GM19239 (cell line): ENCODE data around the gene WNT9B.

Source experiments
- DNase-seq: peaks from one replicate; pipeline ENCODE4 v3.0.0; 2011; ENCODE audit warnings: low spot score; ENCODE audit not compliant: insufficient read length
- FAIRE-seq: peaks from 2 replicates; lab custom pipeline; 2011; peaks lifted over from hg19 to GRCh38; lab: Jason Lieb, UNC

WNT9B gene, protein sequence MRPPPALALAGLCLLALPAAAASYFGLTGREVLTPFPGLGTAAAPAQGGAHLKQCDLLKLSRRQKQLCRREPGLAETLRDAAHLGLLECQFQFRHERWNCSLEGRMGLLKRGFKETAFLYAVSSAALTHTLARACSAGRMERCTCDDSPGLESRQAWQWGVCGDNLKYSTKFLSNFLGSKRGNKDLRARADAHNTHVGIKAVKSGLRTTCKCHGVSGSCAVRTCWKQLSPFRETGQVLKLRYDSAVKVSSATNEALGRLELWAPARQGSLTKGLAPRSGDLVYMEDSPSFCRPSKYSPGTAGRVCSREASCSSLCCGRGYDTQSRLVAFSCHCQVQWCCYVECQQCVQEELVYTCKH

DNA sequence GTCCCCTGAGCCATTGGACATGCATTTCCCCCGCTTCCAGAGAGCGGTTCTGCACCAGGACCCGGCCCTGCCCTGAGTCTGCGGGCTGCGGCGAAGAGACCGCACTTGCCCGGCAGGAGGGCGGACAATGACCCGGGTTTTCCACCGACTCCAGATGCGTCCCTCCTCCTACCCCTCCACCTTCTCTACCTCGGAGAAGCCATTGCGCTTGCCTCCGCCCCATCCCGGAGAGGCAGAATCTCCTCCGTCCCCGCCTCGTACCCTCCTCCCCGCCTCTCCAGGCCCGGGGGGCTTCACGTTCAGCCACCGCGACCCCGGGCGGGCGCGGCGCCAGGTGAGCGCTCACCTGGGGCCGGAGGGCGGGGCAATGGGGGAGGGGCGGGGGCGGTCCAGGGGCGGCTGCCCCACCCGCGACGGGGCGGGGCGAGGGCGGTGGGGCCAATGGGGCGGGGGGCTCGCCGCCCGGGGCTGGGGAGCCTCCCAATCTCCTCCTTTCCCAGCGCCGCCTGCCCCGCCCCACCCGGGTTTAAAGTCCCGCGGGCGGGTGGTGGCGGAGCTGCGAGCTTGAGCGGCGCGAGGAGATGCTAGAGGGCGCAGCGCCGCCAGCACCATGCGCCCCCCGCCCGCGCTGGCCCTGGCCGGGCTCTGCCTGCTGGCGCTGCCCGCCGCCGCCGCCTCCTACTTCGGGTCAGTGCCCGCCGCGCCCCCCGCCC is at the start of gene WNT9B:
TSS of gene WNT9B (plus strand) at position 555 of the 713 bp plus-strand sequence. CDS start at position 611, 56 bp downstream.
- DNase-seq = no peak
- no peak for FAIRE-seq

DNA sequence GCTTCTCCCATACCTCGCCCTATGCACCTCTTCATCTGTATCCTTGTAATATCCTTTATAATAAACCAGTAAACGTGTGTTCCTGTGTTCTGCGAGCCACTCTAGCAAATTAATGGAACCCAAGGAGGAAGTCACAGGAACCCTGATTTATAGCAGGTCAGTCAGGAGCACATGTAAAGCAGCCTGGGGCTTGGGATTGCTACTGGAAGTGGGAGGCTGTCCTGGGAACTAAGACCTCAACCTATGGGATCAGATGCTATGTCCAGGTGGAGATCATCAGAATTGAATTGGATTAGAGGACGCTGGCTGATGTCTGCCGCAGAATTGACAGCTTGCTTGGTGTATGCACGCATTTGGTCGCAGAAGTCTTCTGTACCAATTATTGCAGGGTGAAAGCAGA is 48.6 kb upstream of the WNT9B start:
- DNase-seq = no peak
- no peak for FAIRE-seq

DNA sequence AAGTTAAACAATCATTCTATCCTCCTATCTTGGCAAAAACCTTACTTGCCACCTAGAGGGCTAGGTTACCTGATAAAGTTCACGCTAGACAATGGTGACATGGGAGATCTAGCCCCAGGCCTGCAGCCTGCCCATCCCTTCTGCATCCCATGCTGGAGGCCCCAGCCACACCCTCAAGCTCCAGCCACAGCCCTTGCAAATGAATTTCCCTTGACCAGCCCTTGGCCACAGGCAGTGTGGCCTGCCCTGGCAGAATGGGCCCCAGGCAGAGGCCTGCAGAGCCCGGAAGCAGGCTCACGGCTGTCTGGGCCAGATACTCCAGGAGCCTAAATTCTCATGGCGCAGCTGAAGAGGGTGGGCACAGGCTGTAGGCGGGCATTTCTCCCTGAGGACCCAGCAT is 47.8 kb upstream of the WNT9B start:
- no peak for DNase-seq

DNA sequence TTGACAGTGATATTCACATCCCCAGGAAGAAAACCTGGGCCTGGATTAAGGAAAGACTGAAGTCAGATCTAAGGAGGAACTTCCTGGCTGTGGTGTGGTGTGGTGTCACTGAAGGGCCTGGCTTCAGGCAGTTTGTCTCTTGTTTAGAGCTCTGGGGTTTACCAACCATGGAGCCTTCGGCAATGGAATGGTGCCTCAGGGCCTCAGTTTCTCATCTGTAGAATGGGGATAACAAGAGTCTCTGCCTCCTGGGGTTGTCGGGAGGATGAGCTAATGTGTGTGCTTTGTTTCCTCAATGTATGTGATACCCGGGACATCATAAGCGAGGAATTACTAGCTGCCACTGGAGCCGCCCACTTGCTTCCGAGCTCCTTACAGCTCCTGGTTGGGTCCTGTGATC is 45.6 kb upstream of the WNT9B start:
- FAIRE-seq (no peak), DNase-seq (no peak)

More for the DNA sequence above, 47.8 kb upstream of the WNT9B start:
- FAIRE-seq = no peak

DNA sequence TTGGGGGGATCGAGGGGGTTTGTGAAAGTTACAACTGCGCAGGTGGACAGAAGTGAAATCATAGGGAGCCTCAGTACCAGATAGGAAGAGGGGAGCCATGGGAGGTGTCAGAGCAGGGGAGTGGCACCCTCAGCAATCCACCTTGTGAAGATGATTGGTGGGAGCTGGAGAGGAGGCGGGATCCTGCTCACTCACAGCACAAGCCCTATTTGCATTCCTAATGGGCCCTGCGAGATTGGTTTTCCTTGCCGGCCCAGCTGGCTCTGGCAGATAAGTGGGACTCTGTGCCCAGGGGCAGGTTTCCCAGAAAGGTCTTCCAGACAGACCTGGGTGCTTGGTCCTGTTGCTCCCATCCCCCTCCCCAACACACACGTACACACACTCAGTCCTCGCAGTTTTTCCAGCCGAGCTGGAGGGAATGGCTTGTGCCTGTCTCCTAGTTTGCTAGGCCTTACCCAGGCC is 42.2 kb upstream of the WNT9B start:
- FAIRE-seq (no peak), DNase-seq (no peak)

DNA sequence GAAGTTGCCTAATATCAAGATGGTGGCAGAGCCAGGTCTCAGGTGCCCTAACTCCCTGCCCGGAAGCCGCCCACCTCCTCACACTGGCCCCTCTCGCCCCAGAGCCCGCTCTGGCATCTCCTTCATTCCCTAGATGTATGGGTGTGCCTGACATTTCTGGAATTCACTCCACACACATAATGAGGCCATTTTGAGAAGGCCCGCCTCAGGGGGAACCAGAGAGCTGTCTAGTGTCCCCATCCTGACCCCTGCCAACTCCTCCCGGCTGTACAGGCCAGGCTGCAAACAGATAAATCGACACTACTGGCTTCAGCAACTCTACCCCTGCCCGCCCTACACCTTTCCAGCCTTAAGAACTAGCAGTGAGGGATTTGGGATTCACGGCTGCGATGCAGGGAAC is 40.5 kb upstream of the WNT9B start:
- no peak for FAIRE-seq
- DNase-seq = no peak

DNA sequence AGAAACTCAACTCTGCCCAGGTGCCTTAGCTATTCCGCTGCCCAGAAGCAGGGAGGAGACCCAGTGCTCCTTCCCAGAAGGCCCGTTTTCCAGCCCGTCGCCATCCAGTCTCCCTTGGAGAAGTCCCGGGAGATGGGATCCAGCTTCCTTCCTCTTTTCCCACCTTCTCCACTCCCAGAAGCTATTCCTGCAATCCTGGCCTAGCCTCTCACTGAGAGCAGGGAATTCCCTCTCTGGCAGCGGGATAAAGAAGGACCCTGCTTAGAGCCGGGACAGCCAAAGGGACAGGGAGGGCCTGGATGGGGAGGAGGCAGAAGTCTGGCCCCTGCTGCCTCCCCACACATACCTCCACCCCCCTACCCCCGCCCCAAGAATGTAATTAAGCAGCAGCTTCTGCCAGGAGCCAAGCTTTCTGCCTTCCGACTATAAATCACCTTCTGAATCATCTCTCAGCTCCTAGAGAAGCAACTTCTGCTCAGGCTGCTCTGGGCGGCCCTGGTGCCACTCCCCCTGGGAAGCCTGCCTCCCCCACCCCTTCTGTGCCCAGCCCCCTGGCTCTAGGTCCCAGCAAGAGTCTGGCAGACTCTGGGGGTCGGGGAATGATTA is 39.3 kb upstream of the WNT9B start:
- DNase-seq = no peak
- no peak for FAIRE-seq

DNA sequence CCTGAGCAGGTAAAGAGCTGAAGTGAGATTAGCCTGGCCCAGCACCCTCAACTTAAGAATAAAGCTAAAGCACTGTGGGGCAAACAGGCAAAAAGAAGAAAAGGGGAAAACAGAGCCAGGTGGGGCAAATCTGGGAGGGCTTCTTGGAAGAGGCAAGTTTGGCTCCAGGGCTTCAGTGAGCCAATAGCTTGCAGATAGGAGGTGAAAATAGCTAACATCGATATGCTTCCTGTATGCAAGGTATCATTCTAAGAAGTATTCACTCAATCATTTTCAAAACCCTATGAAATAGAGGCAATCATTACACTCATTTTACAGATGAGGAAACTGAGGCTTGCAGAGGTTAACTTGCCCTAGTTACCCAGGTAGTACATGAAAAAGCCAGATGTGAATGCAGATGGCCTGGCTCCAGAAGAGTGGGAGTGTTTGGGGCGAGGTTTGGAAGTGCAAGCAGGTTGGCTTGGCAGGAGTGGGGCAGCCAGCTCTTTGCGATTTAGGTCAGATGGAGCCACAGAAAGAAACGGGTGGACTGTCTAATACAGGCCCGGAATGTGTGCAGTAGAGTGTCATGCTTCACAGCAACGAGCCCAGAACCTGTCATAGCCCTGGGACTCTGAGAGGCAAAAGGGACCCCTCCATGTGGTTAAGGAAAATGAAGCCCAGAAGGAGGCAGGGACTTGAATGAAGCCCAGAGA is 38.6 kb upstream of the WNT9B start:
- FAIRE-seq (no peak), DNase-seq (no peak)

DNA sequence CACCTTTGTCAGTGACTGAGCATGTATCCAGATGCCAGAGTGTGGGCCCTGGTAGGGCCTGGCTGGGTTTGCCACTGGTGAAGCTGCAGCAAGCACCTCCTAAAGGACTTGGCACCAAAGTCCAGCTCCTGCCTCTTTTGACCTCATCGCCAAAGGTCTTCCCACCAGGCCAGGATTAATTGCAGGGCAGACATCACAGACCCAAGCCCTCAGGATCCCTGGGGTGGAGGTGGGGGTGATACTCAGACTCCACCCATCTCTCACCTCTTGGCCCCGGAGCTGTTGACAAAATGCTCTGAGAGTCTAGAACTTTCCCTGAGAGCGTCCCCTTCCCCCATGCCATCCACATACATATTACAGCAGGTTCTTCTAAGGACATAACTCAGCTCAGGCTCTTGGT is 37.5 kb upstream of the WNT9B start:
- DNase-seq (no peak), FAIRE-seq (no peak)

DNA sequence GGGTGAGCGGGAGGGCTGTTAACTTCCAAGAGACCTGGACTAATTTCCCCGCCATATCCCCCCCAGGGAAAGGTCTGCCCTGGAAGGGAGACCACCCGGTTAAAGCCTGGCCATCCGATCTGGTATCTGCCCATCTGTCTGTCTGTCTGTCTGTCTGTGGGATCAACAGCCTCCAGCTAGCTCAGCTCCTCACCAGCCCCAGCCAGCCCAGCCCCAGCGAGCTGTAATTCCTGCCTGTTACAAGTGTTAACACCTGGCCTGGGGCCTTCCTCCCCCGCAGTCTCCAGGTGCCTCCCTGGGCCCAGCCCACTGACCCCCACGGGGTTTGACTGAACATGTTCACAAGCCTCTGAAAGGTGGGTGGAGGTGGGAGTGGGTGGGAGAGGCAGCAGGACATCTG is 36.9 kb upstream of the WNT9B start:
- no peak for FAIRE-seq
- DNase-seq = no peak

DNA sequence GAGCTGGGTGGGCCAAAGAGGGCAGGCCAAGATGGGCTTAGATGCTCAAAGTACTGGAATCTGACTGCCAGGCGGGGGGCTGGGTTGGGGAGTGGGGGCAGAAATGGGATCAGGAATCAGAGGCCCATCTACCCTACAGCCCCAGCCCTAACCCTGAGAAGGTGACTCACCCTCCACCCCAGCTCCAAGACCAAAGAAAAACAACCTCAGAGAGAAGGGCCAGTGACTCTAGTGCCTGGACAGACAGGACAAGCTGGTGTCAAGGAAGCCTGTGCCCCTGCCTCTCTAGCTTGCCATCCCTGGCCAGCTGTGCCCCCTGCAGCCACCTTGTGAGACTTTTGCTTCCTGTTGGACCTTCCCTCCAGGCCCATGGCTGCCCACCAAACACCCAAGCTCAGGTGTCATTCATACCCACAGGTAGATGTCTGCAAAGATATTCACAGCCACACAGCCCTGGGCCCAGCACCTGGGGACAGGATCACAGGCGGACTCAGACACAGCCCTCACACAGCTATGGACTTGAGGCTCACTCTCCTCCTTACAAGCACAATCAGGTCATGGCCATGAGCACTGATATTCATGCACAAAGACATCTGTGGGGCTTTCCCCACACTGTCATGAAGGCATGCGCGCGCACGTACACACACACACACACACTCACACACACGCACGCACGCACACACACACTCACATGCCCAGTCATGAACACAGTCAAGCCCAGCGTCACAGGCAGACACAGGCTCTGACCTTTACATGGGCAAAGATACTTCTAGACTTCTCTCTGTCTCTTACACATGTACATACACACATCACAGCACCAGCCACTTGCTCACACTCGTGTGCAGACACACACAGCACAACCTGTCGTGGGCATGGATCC is 35.7 kb upstream of the WNT9B start:
- FAIRE-seq (no peak), DNase-seq (no peak)

DNA sequence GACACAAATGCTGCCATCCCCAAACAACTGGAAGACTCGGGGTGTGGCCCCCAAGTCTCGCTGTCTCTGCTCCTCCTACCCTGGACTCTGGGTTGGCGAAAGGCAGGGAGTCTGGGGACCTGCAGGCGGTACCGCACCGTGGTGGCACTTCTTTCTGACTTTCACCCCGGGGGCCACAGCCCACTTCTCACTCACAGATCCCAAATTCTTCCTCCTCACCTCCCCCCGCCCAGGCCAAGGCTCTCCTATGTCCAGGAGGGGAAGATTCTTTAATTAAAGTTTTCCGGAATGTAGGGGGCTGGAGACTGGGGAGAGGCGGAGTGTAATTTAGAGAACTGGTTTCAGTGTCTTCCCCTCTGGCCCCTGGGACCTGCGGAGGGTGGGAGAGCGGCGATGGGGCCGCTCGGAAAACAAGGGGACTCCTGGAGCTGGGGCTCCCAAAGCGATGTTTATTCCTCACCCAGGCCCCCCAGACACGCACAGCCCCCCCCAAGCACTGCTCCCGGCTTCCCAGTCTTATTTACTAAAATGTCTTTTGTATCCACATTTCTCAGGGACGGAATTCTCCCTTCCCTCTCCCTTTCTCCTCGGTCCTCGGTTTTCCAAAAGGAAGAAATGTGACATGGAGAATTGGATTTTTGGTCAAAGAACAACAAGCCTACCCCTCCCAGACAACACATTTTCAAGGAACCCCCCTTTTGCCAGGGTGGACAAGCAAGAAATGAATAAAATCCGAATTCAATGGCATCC is 34.1 kb upstream of the WNT9B start:
- no peak for FAIRE-seq

DNA sequence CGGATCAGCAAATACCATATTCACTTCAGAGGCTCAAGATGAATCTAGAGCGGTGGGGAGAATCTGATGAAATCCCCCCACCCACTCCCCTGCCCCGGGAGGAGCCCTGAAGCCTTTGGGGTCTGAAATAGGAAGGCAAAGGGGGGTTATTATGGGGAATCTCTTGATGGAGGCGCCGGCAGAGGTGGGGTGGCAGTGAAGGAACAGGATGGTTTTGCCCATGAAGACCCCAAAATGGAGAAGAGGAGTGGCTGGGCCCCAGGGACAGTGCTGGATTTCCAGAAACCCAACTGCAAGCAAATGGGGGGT is 33.5 kb upstream of the WNT9B start:
- DNase-seq = no peak
- no peak for FAIRE-seq

More for the DNA sequence above, 34.1 kb upstream of the WNT9B start:
- DNase-seq = no peak

DNA sequence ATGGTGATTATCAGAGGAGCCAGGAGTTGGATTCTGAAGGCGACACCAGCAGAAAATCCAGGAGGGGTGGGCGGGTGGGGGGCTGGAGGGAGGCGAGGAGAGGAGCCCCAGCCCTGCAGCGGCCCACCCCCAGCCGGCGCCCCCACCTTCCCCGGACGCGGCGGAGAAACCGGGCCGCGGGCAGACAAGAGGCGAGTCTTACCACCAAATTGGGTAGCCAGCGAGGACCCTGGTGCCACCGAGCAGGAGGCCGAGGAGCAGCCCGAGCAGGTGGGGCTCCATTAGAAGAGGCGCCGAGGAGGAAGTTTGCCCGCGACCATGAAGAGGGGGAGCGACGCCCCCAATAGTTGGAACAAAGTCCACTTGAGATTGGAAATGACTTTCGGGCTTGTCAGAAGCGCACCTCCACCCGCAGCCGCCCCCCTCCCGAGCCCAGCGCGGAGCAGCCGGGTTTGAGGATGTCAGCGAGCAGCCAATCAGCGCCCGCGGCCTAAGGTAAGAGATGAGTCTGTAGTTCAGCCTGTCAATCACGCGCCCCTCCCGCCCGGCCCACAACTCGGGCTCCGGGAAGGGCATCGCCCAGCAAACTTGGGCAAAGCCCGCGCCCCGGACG is 33.0 kb upstream of the WNT9B start, which contains the start of gene WNT3:
TSS of gene WNT3 (minus strand) at position 377 of the 613 bp plus-strand sequence. CDS start at position 282, 95 bp downstream.
- DNase-seq = no peak
- FAIRE-seq = no peak

DNA sequence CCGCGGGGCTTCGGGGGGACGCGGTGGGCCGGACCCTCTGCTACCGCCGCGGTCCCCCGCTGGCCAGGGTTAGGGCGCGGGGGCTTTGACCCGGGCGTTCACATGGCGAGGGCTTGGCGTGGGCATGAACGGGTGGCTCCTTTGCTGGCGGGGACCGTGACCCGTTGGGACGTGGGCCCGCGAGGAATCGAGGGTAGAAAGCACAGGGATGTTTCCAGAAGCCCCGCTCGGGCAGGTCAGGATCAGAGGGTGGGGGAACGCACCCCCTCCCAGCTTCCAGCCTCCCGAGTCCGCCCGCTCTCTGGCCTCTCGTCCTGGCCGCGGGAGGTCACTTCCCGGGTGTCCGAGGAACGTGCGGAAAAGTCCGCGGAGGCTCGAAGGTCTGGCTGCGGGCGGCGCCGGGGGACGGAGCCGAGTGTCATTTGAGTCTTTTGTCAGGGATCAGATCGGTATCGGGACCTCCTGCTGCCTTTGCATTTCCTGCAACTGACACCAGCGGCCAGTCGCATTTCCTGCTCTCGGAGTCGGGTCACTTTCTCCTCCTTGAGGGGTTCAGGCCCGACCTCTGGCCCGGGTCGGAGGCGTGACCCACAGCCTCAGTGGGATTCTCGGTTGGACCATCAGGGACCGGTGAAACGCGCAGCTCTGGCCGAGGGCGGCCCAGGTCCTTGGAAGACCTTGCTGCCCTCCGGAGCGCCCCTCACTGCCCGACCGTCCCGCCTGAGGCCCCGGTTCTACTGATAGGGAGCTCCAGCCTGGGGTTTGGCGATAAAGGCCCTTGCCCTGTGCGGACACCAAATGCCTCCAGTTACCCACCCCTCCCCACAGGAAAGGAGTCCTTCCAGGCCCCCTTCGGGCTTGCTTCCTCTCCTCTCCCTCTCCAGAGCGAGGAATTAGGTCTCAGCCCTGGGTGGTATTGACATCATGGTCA is 32.2 kb upstream of the WNT9B start:
- no peak for FAIRE-seq

DNA sequence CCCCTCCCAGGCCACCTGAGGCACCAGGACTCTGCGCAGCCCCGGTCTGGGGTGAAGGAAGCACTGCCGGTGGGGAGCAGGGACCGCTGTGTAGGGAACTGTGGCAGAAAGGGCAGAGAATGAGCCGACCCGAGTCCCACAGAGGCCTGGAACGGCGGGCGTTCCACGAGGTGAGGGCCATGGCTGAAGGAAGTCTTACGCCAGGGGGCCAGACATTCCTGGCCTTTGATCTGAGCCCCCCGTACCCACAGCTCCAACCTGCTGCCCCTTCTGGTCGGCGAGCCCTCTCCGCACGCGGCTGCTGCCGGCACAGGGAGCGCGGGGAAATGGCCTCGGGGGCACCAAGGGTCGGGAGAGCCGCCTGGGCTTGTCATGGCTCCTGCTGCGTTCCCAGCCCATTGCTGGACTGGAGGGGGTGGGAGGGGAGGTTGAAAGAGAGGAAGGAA is 31.5 kb upstream of the WNT9B start:
- DNase-seq (no peak), FAIRE-seq (no peak)

More for the DNA sequence above, 32.2 kb upstream of the WNT9B start:
- peak; percentile 37 for DNase-seq
